HG03558 (cell line): ENCODE results near the gene POLR3H.

Experiments
- ATAC-seq: cut with Tn5 transposase; IDR thresholded peaks from one replicate; pipeline ENCODE4 v1.9.1; 2021; ENCODE audit warnings: moderate number of reproducible peaks; ENCODE audit not compliant: unreplicated experiment; ENCODE audit errors: extremely low read depth

Gene POLR3H

DNA sequence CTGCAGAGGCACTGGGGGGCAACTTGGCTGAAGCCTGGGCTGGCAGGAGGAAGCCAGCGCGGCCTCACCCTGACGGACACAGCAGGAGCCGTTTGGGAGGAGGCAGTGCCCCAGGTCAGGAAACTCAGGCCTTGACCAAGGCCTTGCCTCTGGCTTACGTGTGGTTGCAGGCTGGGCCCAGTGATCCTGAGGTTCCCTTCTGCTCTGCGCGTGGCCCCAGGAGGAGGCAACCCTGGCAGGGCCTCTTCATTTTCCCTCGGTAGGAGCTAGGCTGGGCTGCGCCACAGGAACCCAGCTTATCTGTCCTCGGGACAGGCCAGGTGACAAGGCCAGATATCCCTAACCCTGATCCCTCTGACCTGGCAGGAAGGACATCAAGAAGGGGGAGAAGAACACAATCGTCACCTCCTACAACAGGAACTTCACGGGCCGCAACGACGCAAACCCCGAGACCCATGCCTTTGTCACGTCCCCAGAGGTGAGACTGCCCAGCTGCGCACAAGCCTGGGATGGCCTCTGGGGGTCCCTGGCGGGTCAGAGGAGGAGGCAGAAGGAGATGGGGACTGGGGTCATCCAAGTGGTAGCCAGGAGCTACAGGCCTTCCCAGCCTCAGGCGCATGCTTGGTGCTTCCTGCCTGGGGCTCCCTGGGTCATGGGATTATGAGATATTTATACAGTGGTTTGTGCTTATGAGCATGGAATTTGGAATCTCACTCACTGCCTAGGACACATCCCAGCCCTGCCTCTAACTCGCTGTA lies 20.6 kb downstream of the POLR3H start:
- ATAC-seq = no peak

- no peak for ATAC-seq
Observed at GRCh38 chr22:41522813-41523212, 21.5 kb downstream of the POLR3H start.

- ATAC-seq = no peak
Observed at GRCh38 chr22:41521126-41521525, 23.1 kb downstream of the POLR3H start.

- ATAC-seq = no peak
Observed at GRCh38 chr22:41518048-41518347, 26.3 kb downstream of the POLR3H start.

DNA sequence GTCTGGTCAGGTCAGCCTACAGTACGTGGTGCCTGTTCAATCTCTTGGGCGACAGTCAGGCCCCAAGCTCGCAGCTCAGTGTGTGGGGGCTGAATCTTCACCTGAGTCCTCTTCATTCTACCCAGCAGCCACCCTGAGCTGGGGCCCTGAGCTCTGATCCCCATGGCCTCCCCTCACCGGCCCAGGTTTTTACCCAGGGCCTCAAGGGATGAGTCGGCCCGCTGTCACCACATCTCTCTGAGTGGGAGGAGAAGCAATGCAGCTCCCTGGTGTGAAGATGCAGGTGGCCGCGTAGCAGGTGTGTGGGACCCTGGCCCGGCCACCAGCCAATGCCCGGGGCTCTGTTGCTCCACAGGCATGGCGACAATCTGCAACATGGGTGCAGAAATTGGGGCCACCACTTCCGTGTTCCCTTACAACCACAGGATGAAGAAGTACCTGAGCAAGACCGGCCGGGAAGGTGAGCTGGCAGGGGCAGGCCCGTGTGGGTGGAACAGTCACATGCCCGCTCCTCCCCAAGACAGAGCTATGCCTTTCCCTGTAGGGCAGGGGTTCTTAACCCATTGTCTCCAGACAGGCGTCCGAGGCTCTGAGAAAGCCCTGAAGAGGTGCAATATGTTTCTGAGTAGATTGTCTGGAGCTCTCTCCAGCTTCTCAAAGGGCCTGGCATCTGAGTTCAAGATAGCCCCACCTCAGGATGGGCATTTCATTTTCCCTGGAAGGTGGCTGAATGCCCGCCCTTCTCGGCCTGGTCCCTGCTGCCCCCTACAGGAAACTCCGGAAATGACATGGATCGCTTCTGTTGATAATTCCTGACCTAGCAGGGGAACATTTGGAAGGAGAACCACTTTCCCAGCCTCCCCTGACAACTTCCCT lies 26.9 kb downstream of the POLR3H start:
- ATAC-seq = no peak

DNA sequence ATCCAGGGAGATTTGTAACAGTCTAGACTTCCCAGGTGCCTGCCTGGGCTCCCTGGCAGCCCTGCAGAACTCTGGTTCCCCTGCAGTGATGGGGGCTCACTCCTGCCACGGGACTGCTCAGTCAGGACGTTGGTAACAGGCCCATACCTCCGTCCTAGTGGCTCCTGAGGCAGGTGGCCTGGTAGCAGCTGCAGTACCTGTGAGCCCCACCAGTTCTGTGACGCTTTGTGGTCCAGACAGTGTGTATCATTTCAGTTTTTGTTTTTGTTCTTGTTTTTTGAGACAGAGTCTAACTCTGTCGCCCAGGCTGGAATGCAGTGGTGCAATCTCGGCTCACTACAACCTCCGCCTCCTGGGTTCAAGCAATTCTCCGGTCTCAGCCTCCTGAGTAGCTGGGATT lies 27.8 kb downstream of the POLR3H start:
- ATAC-seq = no peak

DNA sequence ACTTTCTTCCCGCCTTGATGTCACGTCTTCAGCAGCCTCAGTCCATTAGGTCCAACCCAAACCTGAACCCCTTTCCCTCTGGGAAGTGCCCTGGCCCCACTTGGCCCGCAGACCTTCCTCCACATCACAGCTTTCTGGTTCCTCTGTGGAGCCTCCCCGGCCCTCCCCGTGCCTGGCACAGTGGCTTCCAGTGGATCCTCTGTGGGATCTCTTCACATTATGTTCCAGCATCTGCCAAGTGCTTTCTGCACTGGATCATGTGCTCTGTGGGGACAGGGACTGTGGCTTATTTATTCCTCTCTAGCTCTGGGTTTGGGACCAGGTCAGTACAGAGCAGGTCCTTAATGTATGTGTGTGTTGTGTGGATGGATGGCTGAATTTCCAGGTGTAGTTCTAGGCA lies 30.9 kb downstream of the POLR3H start:
- ATAC-seq = no peak

- no peak for ATAC-seq
Observed at GRCh38 chr22:41512421-41513194, 31.7 kb downstream of the POLR3H start.

GRCh38 chr22:41511521-41511968 lies 32.7 kb downstream of the POLR3H start:
- no peak for ATAC-seq

- no peak for ATAC-seq
Observed at GRCh38 chr22:41508770-41509170, 35.5 kb downstream of the POLR3H start.

GRCh38 chr22:41507330-41508063 lies 36.8 kb downstream of the POLR3H start:
- no peak for ATAC-seq

- no peak for ATAC-seq
Observed at GRCh38 chr22:41505511-41506220, 38.6 kb downstream of the POLR3H start.

DNA sequence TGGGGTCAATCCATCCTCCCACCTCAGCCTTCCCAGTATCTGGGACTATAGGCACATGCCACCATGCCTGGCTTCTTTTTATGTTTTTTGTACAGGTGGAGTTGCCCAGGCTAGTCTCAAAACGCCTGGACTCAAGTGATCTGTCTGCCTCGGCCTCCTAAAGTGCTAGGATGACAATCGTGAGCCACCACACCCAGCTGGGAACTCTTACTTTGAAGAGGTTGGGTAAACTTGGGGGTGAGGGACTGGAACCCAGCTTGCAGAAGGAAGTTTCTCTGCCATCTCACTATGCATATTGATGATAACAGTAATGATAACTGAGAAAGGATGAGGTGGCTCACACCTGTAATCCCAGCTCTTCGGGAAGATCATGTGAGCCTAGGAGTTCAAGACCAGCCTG lies 39.5 kb downstream of the POLR3H start:
- no peak for ATAC-seq

DNA sequence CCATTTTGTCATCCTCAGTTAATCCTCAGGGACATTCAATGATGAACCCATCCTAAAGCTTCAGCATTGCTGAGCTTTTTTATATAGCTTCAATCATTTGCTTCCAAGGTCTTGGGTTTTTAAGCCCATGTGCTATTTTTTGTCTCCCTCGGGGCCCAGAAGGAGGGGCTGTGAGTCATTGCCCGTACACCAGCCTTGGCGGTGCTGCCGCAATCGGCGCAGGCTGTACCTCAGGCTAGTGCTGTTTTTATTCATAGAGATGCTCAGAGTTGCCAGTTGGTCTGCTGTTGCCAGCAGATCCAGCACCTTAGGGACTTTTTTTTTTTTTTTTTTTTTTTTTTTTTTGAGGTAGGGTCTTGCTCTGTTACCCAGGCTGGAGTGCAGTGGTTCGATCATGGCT lies 39.9 kb downstream of the POLR3H start:
- no peak for ATAC-seq

GRCh38 chr22:41501209-41501608 lies 43.1 kb downstream of the POLR3H start:
- ATAC-seq = no peak

DNA sequence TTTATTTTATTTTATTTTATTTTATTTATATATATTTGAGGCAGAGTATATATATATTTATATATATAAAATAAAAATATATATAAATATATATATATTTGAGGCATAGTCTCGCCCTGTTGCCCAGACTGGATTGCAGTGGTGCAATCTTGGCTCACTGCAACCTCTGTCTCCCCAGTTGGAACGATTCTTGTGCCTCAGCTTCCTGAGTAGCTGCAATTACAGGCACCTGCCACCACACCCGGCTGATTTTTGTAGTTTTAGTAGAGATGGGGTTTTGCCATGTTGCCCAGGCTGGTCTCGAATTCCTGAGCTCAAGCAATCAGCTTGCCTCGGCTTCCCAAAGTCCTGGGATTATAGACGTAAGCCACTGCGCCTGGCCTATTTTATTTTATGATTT lies 44.0 kb downstream of the POLR3H start:
- no peak for ATAC-seq

GRCh38 chr22:41499624-41500280 lies 44.5 kb downstream of the POLR3H start:
- no peak for ATAC-seq

DNA sequence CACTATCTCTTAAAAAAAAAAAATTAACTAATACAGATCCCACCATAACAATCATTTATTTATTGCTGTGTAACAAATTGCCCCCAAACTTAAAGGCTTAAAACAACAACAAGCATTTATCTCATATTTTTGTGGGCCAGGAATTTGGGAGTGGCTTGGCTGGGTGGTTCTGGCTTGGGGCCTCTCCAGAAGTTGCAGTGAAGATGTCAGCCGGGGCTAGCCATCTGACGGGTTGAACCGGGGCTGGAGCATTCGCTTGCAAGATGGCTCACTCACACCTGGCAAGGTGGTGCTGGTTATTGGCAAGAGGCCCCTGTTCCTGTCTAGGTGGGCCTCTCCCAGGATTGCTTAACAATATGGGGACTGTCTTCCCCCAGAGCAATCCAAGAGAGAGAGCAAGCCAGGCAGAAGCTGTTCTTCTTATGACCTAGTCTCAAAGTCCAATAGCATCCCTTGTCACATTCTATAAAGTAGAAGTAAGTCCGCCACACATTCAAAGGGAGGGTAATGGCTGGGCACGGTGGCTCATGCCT lies 45.9 kb downstream of the POLR3H start:
- no peak for ATAC-seq
